Amniotic epithelial cell (primary cell): ENCODE results near the gene TOP2A.
"Not testable (repeated sequence)": the region's sequence is repeated elsewhere in the genome, so short reads cannot be mapped to it uniquely, and the experiment has no call there.

ENCODE experiments used
- DNase-seq: peaks from one replicate; pipeline ENCODE4 v3.0.0-alpha.2; 2010; ENCODE audit warnings: low read depth

TOP2A gene

DNA sequence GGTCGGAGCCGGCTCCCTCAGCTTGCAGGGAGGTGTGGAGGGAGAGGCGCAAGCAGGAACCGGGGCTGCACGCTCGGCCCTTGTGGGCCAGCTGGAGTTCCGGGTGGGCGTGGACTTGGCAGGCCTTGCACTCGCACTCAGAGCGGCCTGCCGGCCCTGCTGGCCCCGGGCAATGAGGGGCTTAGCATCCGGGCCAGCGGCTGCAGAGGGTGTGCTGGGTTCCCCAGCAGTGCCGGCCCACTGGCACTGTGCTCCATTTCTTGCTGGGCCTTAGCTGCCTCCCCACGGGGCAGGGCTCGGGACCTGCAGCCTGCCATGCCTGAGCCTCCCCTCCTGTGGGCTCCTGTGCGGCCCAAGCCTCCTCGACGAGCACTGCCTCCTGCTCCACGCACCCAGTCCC is 41.9 kb downstream of the TOP2A start:
- DNase-seq, result not testable (repeated sequence)

DNA sequence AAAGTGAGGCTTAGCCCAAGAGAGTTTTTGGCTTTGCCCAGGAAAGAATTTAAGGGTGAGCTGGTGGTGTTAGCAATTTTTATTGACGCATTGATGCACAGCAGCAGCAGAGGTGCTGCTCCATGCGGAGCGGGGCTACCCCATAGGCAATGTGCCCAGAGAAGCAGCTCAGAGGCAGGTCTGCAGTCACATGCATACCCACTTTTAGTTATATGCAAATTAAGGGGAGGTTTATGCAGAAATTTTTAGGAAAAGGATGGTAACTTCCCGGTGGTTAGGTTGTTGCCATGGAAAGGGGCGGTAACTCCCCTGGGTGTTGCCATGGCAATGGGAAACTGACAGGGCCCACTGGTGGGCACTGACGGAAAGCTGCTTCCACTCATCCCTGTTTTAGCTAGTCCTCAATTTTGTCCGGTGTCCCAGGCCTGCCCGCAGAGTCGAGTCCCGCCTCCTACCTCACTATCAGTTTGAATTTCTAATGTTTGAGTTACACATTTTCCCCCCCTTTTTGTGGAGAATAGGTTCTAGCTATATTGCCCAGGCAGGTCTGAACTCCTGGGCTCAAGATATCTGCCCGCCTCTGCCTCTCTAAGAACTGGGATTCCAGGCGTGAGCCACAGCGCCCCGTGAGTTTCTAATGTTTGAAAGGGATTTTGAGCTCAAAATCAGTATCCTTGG is 42.7 kb downstream of the TOP2A start:
- no peak for DNase-seq

DNA sequence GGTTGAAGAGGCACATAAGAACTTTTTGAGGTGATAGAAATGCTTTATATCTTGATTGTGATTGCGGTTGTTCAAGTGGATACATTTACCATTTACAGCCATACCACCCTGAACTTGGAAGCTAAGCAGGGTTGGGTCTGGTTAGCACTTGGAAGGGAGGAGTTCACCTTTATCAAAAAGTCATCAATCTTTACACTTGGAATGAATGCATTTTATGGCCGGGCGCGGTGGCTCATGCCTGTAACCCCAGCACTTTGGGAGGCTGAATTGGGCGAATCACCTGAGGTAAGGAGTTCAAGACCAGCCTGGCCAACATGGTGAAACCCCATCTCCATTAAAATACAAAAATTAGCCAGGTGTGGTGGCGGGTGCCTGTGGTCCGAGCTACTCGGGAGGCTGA is 43.7 kb downstream of the TOP2A start:
- no peak for DNase-seq

DNA sequence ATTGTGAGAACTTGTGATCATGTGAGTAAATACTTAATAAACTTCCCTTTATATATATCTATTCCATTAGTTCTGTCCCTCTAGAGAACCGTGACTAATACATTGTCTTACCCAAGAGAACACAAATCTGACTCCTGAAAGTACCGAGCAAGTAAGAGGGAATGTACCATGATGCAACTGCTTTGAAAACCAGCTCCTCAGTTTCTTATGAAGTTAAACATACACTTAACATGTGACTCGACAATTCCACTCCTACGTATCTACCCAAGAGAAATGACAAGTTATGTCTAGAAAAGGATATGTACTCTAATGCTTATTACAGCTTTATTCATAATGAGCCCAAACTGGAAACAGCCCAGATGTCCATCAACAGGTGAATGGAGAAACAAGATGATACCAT is 44.4 kb downstream of the TOP2A start:
- DNase-seq, result peak; percentile 96

DNA sequence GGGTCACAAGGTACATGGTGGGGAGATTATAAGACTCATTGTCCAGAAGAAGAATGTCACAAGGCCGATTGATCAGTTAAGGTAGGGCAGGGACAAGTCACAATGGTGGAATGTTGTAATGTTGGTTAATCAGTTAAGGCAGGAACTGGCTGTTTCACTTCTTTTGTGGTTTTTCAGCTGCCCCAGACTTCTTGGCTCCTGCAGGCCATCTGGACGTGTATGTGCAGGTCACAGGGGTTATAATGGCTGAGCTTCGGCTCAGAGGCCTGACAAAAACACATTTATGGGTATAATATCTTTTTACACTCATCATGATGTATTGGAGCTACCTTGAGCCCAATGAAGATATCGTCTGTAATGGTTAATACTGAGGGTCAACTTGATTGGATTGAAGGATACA is 45.1 kb downstream of the TOP2A start:
- DNase-seq, result not testable (repeated sequence)

DNA sequence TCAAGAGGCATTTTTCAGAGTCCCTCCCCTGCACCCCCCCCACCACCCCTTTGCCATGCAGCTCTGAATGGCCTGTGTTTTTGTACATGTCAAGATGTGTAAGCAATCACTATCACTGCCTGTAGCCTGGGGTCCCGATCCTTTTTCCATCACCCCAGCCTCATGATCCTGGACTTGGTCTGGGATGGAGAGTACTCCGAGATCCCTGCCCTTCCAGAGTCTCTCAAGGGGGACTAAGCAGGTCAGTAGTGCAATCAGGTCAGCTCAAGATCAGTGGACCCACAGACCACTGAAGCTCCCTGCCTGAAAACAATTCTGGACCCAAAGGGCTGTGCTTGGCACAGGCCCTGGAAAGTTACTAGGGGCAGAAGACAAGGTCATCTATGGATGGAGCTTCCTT is 45.7 kb downstream of the TOP2A start:
- no peak for DNase-seq

DNA sequence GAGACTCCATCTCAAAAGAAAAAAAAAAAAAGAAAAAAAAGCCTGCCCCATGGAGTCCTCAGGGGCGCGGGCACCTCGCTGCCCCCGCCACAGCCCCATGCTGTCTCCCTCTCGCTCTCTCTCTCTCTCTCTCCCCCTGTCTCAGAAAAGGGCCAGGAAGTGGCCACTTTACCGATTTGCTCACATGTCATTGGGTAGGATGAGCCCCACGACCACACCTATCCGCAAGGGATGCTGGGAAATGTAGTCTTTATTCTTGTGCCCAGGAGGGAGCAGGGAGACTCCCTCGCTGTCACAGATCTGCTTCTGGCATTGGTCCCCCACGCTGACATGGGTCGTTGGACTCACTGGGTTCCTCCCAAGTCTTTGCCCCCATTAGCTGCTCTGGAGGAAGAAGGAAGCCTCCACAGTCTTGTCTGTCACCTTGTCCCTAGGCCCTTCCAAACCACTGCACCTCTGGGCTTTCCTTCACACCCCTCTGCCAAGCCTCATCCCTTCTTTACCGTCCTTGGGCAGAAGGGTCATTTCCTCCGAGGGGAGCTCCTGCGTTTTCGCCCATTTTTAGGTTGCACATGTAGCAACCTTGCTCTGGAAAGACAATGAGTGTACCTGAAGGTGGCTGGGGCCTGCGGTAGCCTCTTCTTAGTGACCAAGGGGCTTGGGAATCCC is 46.3 kb downstream of the TOP2A start:
- DNase-seq, result no peak

DNA sequence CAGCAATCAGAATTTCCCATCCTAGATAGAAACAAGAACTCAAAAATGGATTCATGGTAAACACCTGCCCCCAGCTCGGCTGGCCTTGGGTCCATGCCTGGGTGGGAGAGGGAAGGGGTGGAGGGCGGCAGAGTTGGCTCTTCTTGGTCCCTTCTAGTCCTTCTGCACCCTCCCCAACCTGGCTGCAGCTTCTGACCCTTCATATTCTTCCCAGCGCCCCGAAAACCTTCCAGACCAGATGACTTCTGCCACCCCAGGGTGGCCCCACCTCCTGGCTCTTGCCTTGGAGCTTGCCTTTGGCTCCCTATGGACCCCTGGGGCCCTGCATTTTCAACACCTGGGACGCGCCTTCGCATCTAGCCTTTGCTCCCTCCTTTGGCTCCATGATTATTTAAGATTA is 47.8 kb downstream of the TOP2A start:
- DNase-seq, result no peak

DNA sequence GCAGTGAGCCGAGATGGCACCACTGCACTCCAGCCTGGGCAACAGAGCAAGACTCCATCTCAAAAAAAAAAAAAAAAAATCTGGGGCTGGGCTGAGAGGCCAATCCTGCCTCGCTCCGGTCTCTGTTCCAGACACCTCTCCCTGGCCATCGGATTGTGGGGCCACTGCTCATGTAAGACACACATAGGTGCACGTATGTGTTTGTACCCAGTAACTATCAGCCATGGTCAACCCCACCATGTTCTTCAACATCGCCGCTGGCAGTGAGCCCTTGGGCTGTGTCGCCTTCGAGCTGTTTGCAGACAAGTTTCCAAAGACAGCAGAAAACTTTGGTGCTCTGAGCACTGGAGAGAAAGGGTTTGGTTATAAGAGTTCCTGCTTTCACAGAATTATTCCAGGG is 50.0 kb downstream of the TOP2A start:
- not testable (repeated sequence) for DNase-seq

DNA sequence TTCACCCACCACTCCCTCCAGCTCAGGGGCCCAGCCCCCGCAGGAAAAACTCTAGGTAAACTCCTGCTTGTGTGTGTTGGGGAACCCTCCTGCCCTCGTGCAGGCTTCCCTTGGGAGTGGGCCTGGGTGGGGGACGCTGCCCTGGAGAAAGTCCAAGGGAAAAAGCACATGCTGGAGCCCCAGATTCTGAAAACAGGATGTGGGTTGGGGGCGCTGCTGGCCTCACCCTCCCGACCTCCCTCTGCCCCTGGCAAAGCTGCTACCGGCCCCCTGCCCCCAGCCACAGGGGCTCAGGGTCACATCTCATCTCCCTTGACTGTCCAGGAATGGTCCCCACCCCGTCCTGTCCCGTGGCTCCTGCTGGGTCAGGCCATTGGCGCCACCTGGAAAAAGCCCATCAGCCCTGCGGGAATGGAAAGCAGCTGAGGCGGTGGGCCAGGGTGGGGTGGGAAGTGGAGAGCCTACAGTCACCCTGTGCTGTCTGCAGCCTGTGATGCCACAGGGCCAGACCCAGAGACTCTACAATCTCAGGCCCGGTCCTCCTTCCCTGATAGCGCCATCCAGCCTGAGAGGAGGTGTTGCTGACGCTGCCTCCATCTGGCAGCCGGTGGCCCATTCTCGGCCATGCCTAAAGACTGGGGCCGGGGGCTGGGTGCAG is 50.7 kb downstream of the TOP2A start:
- no peak for DNase-seq

DNA sequence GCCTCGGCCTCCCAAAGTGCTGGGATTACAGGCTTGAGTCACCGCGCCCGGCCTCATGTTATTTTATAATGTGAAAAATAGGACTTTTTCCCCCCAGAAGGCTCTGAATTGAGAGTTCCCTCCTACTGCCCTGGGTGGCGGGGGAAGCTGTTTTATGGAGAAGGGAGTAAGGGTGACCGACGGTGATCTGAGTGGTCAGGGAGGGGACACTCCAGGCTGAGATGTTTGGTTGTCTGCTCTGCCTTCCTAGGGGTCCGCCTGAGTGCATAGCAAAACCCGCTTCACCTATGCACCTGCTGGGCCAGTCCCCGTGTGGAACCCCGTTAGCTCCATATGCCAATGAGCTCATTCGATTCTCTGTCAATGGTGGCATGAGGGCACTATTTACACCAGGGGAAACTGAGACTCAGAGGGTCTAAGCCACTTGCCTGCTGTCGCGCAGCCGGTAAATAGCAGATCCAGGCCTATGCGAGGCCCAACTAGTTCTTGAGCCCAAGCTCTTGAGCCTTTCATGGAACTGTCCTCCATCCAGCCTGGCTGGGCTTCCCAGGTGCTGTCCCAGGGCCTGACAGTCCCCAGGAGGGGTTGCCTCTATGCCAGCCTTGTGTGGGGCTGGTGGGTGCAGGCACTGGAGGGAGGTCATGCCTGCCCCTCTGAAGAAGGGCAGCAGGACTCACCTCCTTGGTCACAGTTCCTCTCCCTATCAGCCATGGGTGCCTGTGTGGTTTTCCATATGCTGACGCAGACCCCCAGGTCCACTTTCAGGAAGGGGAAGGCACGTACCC is 51.4 kb downstream of the TOP2A start:
- DNase-seq, result no peak

DNA sequence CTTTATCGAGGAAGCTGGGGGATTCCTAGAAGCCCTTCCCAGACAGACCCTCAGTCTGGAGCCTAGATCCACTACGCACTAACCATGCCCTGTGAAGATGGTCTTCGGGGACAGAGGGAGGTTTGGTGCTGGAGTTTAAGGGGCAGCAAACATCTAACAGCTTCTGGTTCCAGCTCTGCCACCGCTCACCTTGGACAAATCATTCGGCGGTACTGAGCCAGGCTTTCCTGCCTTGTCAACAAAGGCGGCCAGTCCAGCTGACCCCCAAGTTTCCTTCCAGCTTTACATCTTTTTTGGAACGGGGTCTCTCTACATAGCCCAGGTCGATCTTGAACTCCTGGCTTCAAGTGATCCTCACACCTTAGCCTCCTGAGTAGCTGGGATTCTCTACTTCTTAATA is 52.8 kb downstream of the TOP2A start:
- no peak for DNase-seq

DNA sequence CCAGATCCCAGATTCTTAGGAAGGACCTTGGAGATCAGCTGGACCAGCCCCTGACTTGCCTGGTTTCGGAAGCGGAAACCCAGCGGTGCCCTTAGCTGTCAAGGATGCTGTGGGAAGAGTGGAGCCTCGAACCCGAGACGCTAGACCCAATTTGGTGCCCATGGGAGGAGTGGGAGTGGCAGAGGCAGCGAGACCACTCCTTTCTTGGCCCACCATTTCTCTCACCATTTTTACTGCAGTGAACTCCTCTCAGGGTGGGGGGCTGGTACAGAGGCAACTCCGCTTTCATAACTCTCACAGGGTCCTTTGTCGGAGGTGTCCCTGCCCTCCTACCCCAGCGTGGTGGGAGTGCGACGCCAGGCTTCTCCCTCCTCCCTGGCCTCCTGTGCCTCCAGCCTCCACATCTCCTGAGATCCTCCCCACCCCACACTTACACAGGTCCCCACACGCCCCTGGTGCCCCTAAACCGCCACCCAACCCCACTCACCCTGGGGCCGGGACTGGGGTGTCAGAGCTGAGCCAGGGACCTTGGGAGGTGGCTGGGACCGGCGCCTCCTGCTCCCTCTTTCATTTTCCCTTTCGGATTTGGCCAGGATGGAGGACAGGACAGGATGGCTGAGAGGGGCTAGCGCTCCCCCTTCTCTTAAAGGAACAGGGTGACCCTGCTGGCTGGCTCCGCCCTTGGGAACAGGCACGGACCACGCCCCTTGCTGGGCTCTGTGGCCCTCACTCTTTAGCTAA is 53.4 kb downstream of the TOP2A start, which contains the start of gene GJD3:
Gene GJD3, minus strand, starts transcription at position 617 of the 741 bp plus-strand sequence. CDS start 922 bp downstream, outside the sequence.
- no peak for DNase-seq

DNA sequence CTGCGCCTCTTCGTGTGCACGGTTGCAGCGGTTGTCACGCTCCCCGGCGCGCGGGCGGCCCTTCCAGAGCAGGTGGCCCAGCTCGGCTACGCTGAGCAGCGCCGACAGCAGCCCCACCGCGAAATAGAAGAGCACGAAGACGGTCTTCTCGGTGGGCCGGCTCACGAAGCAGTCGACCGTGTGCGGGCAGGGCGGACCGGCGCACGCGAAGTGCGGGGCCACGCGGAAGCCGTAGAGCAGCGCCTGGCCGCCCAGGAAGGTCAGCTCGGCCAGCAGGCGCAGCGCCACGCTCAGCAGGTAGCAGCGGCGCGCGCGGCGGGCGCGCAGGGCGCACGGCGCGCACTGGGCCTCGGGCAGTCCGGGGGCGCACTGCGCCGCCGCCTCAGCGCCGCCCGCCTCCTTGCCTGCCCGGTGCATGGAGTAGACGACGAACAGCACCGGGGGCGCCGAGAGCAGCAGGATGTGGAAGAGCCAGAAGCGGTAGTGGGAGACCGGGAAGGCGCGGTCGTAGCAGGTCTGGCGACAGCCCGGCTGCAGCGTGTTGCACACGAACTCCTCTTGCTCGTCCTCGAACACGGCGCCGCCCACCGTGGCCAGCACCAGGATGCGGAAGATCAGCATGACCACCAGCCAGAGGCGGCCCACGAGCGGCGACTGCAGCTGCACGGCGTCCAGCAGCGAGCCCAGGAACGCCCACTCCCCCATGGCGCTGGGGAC is 54.4 kb downstream of the TOP2A start:
- peak; percentile 37 for DNase-seq

DNA sequence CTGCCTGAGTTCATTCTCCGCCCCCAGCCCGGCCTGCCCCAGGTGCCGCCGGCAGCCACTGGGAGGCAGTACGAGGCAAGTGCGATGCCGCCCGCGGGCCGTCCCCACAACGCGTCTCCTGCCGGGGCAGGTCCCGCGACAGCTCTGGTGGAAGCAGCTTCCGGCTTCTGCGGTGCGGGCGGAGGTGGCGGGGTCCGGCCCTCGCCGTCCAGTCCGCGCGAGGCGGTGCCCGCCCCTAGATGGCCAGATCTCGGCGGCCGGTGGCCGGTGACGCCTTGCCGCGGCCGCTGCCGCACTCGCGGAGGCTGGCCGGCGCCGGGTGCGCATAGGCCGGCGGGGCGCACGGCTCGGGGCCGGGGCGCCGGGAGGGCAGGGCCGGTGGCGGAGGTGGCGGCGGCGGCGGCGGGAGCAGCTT is 55.0 kb downstream of the TOP2A start:
- peak; percentile 66 for DNase-seq

DNA sequence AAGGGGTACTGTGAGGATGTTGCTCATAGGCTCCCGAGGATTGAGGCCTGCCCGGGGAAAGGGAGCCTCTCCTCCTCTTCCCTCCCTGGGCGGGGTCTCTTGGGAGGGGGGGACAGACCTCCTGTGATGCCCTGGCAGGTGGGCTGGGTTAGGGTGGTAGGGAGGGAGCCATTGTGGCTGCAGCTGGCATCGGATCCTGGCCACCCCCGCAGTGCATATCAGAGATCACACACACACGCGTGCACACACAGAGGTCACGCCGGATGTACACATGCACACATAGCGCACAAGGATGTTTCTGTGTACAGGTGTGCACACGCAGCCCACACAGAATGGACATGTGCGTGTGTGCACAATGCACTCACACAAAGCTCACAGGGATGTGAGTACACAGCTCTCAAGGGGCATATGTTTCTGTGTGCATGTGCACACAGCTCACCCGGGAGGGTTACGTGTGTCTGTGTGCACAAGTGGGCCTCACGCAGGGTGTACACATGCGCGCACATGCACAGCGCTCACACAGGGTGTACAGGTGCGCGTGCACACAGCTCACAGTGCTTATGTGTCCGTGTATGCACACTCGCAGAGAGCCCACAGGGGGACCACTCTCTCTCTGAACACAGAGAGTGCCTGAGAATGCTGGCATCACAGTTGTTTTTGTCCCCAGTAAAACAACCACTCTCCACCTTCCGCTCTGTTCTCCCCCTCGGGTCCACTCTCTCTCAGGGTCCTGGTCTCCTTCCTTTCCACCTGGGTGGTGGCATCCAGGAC is 55.6 kb downstream of the TOP2A start:
- DNase-seq, result no peak

DNA sequence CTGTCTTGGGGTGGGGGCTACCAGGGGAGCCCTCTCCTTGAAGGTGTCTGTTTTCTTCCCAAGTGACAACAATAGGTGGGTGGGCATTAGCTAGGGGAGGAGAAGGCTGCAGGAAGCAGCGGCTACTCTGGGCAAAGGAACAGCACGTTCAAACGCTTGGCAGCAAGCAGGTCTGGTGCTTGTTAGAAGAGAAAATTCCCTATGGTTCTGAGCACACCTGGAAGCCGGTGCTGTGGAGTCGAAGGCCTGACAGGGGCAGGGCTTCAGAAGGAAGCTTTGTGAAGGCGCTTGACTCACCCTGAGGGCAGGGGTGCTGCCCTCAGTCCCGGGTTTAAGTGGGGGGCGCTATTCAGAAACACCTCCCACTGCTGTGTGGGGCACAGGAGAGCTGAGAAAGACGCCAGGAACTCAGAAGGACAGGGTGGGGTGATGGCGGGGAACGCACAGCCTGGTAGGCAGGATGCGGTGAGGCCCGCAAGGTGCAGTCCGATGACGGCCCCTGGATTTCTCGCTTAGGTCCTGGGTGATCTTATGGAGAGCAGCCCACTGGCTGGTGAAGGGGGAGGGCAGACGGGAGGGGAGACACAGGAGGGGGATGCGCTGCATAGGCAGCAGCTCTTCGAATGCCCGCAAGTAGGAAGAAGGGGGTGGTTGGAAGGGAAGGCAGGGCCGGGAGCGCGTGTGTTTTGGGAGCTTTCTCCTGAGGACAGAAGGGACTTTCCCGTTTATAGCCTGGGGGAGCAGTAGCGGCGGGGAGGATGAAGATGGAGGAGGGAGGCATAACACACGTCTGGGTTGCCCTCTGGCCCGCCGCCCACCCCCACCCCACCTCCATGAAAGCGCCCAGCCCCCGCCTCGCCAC is 56.4 kb downstream of the TOP2A start:
- no peak for DNase-seq

DNA sequence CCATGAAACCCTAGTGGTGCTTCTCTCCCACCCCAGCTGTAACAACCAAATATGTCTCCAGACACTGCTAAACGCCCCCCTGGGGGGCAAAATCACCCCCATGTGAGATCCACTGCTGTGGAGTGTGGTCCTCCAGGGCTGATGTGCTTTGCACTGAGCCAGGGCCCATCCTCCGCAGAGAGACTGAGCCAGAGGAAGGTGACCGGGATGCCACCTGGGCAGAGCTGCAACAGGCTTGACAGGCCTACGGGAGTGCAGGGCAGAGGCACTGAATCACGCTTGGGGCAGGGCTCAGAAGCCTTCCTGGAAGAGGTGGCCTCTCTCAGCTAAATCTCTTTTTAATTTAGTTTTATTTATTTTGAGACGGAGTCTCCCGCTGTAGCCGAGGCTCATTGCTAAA is 57.6 kb downstream of the TOP2A start:
- no peak for DNase-seq

DNA sequence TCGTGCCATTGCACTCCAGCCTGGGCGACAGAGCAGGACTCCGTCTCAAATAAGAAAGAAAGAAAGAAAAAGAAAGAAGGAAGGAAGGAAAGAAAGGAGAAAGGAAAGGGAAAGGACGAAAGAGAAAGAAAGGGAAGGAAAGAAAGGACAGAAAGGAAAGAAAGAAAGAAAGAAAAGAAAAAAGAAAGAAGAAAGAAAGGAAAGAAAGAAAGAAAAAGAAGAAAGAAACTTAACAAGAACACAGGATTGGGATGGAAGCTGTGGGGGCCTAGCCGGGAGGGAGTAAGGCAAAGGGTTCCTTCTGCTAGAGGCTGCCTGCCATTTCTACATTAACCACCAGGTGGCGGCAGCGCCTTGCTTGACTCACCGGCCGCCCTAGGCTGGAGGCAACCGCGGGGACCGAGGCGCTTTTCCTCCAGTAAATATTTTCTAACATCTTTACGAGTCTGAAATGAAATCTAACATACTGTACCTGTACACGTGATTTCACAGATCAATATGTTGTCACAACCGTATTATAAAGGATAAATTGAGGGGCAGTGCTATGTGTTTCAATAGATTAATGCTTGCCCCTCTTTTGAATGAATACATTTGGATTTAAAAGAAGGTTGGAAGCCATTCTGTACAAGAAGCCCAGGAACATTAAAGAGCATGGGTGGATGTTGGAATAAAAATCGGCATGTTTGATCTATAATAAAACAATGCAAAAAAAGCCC is 59.2 kb downstream of the TOP2A start:
- DNase-seq, result peak; percentile 72
